ENCODE data around the gene SDR42E1.

DNA sequence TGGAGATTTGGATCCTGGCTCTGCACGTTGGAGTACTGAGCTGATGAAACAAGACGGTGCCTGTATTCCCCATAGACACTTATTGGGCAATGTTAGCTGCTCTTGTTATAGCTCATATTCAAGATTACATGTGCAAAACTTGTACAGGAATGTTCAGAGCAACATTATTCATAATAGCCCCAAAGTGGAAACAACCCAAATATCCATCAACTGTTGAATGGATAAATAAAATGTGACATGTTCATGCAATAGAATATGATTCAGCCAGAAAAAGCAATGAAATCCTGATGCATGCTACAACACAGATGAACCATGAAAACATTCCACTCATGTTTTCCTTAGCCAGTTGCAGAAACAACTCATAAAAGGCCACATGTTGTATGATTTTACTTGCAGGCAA lies 5.7 kb upstream of the SDR42E1 start:
- TF ChIP-seq, protein P1, sequence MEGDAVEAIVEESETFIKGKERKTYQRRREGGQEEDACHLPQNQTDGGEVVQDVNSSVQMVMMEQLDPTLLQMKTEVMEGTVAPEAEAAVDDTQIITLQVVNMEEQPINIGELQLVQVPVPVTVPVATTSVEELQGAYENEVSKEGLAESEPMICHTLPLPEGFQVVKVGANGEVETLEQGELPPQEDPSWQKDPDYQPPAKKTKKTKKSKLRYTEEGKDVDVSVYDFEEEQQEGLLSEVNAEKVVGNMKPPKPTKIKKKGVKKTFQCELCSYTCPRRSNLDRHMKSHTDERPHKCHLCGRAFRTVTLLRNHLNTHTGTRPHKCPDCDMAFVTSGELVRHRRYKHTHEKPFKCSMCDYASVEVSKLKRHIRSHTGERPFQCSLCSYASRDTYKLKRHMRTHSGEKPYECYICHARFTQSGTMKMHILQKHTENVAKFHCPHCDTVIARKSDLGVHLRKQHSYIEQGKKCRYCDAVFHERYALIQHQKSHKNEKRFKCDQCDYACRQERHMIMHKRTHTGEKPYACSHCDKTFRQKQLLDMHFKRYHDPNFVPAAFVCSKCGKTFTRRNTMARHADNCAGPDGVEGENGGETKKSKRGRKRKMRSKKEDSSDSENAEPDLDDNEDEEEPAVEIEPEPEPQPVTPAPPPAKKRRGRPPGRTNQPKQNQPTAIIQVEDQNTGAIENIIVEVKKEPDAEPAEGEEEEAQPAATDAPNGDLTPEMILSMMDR (IDR thresholded peaks at IDR 0.05; ENCODE audit: insufficient read depth, low read length): no peak
- TF ChIP-seq POLR2AphosphoS5 (IDR thresholded peaks at IDR 0.05; ENCODE audit: low read depth): no peak
